ENCODE data around the gene MACIR. TPM values are rescaled to one million over a fixed set of nuclear protein-coding genes. Genes with fewer than 3 reads are reported as not detected.

The MACIR gene
- total RNA-seq, 1 donor from 2014 or later: 10.8 TPM

GRCh38 chr5:103245761-103246160 lies 12.8 kb upstream of the MACIR start:
- TF ChIP-seq CTCF (IDR thresholded peaks at IDR 0.05; ENCODE audit: unreplicated experiment): no peak
- Mint-ChIP-seq H3K4me3 (ENCODE audit: low read depth) (no peak overlapping the region), H3K9me3 (ENCODE audit: low read depth) (peaks cover 6% of the 10 kb centered on the region), H3K27me3 (no peaks in the 10 kb centered on the region), H3K36me3 (ENCODE audit: insufficient read depth) (no peaks in the 10 kb centered on the region), H3K27ac (no peak overlapping the region), H3K4me1 (ENCODE audit: low read depth) (peaks cover 10% of the 10 kb centered on the region)
- DNase-seq (ENCODE audit: low spot score, unreplicated experiment): no peak

GRCh38 chr5:103247118-103247517 lies 11.4 kb upstream of the MACIR start:
- H3K27me3 Mint-ChIP-seq: no peaks in the 10 kb centered on the region
- H3K4me1 Mint-ChIP-seq (ENCODE audit: low read depth): peaks cover 10% of the 10 kb centered on the region
- H3K4me3 Mint-ChIP-seq (ENCODE audit: low read depth): no peak overlapping the region
- peaks cover 4% of the 10 kb centered on the region for H3K9me3 Mint-ChIP-seq (ENCODE audit: low read depth)
- no peak for DNase-seq (ENCODE audit: low spot score, unreplicated experiment)
- no peak for TF ChIP-seq CTCF (IDR thresholded peaks at IDR 0.05; ENCODE audit: unreplicated experiment)
- no peaks in the 10 kb centered on the region for H3K36me3 Mint-ChIP-seq (ENCODE audit: insufficient read depth)
- no peak overlapping the region for H3K27ac Mint-ChIP-seq

GRCh38 chr5:103249068-103249467 lies 9.5 kb upstream of the MACIR start:
- TF ChIP-seq CTCF (IDR thresholded peaks at IDR 0.05; ENCODE audit: unreplicated experiment): no peak
- no peak for DNase-seq (ENCODE audit: low spot score, unreplicated experiment)
- peaks cover 3% of the 10 kb centered on the region for H3K9me3 Mint-ChIP-seq (ENCODE audit: low read depth)
- no peaks in the 10 kb centered on the region for H3K36me3 Mint-ChIP-seq (ENCODE audit: insufficient read depth)
- no peak overlapping the region for H3K27ac Mint-ChIP-seq
- no peaks in the 10 kb centered on the region for H3K27me3 Mint-ChIP-seq
- no peak overlapping the region for H3K4me3 Mint-ChIP-seq (ENCODE audit: low read depth)
- peaks cover 4% of the 10 kb centered on the region for H3K4me1 Mint-ChIP-seq (ENCODE audit: low read depth)

- Mint-ChIP-seq H3K4me1 (ENCODE audit: low read depth) (peaks cover 4% of the 10 kb centered on the region), H3K36me3 (ENCODE audit: insufficient read depth) (no peaks in the 10 kb centered on the region), H3K27me3 (no peaks in the 10 kb centered on the region), H3K27ac (no peak overlapping the region), H3K4me3 (ENCODE audit: low read depth) (no peak overlapping the region), H3K9me3 (ENCODE audit: low read depth) (no peaks in the 10 kb centered on the region)
- no peak for DNase-seq (ENCODE audit: low spot score, unreplicated experiment)
- TF ChIP-seq CTCF (IDR thresholded peaks at IDR 0.05; ENCODE audit: unreplicated experiment): no peak
Observed at GRCh38 chr5:103254921-103255320, 3.6 kb upstream of the MACIR start.

GRCh38 chr5:103255691-103256090 lies 2.9 kb upstream of the MACIR start:
- H3K27me3 Mint-ChIP-seq: no peaks in the 10 kb centered on the region
- H3K27ac Mint-ChIP-seq: no peak overlapping the region
- H3K36me3 Mint-ChIP-seq (ENCODE audit: insufficient read depth): no peaks in the 10 kb centered on the region
- TF ChIP-seq CTCF (IDR thresholded peaks at IDR 0.05; ENCODE audit: unreplicated experiment): no peak
- no peak for DNase-seq (ENCODE audit: low spot score, unreplicated experiment)
- no peak overlapping the region for H3K4me3 Mint-ChIP-seq (ENCODE audit: low read depth)
- peaks cover 9% of the 10 kb centered on the region for H3K4me1 Mint-ChIP-seq (ENCODE audit: low read depth)
- no peaks in the 10 kb centered on the region for H3K9me3 Mint-ChIP-seq (ENCODE audit: low read depth)

All from progenitor cell of endocrine pancreas (in vitro differentiated cells).